HG03442 (cell line): ENCODE data around the gene PTGDS.

Experiments used
- ATAC-seq: cut with Tn5 transposase; IDR thresholded peaks from one replicate; pipeline ENCODE4 v1.9.1; 2021; ENCODE audit warnings: mild to moderate bottlenecking, moderate library complexity; ENCODE audit not compliant: unreplicated experiment

The PTGDS gene

GRCh38 chr9:136957461-136957860 lies 19.8 kb upstream of the PTGDS start:
- ATAC-seq: no peak

DNA sequence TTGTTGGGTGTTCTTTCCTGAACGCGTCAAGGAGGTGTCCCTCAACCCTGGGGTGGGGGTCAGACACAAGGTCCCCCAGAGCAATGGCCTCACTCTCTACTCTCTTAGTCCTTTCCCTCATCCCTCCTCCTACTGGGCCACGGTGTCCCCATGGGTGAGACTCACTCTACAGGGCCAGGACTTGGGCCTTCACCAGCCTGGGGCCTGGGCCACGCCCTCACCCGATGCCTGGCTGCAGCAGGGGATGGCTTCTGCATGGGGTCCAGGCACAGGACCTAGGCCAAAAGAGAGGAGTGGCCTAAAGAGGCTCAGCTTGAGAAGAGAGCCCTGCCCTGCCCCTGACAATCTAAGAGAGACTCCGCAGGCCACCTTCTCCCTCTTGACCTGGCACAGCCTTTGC lies 19.4 kb upstream of the PTGDS start:
- ATAC-seq: no peak

DNA sequence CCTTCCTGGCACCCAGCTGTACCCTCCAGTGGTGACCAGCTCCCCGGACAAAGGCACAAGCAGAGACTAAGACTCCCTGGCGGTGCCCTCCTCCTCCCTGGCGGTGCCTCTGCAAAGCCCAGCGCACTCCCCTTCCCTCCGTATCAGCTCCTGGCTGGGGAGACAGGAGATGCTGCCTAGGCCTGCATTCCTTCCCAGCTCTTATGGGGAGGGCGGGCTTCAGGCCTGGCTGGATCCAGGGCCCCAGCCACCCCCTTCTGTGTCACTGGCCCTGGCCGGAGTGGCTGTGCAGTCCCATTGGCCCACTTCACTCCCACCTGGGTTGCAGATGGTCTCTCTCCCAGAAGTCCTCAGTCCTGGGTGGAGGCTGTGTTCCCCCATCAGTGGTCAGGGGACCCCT lies 18.8 kb upstream of the PTGDS start:
- no peak for ATAC-seq

GRCh38 chr9:136958898-136959850 lies 18.1 kb upstream of the PTGDS start:
- no peak for ATAC-seq

GRCh38 chr9:136960212-136960937 lies 16.9 kb upstream of the PTGDS start:
- ATAC-seq: no peak

DNA sequence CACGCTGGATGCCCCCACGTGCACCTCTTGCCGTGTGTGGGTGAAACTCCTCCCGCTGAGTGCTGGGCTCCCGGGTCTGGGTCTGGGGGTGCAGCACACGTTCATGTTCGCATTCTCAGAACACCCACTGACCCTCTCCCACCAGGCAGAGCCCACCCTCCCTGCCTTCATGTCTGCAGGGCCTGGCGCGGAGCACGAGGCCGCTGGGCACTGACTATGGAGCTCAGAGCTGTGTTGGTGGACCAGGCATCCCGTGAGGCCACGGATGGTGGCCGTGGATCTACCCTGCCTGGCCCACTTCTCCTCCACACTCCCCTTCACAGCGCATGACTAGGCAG lies 16.4 kb upstream of the PTGDS start:
- no peak for ATAC-seq

GRCh38 chr9:136961279-136962065 lies 15.8 kb upstream of the PTGDS start:
- no peak for ATAC-seq

DNA sequence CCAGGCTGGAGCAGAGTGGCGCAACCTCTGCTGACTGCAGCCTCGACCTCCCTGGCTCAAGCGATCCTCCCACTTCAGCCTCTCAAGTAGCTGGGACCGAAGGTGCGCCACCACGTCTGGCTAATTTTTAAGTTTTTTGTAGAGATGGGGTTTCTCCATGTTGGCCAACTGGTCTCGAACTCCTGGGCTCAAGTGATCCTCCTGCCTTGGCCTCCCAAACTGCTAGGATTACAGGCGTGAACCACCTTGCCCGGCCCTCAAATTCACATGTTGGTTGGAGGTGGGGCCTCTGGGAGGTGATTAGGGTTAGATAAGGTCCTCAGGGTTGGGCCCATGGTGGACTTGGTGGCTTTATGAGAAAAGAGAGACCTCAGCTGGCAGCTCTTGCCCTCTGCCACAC lies 15.1 kb upstream of the PTGDS start:
- no peak for ATAC-seq

GRCh38 chr9:136962701-136963248 lies 14.5 kb upstream of the PTGDS start:
- no peak for ATAC-seq

DNA sequence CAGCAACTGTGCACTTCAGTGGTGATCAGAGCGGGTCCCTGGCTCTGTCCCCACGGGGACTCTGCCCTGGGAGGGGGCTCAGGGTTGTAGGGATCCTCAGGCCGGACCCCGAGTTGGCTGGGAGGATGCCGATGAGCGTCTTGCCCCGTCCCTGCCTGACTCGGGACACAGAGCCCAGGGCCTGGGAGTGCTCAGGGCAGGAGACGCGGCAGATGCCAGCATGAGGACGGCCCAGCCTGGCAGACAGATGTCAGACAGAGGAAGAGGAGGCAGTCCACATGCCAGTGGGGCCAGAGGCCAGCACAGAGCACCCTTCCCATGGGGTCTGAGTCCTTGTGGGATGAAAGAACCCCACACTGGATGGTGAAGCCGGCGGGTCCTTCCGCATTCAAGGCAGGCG lies 14.0 kb upstream of the PTGDS start:
- ATAC-seq: no peak

- ATAC-seq: no peak
These were observed 13.6 kb upstream of the PTGDS start for GRCh38 chr9:136963751-136964150.

DNA sequence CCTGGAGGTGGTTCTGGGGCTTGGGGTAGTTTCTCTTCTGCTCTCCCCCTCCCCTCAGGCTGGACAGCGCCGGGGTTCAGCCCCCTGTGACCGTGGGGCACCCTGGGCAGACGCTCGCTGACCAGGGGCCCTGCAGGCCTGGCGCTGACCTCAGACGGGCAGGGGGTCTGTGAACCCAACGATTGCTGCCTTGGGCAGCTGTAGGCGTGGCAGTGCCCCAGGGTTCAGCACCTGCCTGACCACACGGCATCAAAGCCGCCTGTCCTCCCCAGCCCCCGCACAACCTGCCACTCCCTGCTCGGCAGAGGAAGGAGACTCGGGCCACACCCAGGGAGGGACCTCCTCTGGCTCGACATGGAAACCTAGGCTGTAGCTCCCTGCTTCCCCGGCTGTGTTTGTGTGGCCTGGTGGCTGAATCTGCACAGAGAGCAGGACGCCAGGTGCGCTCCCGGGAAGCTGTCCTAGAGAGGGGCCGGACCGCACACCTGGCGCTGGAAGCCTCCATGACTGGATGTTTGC lies 13.1 kb upstream of the PTGDS start:
- ATAC-seq: no peak

GRCh38 chr9:136964833-136965422 lies 12.4 kb upstream of the PTGDS start:
- ATAC-seq: no peak

DNA sequence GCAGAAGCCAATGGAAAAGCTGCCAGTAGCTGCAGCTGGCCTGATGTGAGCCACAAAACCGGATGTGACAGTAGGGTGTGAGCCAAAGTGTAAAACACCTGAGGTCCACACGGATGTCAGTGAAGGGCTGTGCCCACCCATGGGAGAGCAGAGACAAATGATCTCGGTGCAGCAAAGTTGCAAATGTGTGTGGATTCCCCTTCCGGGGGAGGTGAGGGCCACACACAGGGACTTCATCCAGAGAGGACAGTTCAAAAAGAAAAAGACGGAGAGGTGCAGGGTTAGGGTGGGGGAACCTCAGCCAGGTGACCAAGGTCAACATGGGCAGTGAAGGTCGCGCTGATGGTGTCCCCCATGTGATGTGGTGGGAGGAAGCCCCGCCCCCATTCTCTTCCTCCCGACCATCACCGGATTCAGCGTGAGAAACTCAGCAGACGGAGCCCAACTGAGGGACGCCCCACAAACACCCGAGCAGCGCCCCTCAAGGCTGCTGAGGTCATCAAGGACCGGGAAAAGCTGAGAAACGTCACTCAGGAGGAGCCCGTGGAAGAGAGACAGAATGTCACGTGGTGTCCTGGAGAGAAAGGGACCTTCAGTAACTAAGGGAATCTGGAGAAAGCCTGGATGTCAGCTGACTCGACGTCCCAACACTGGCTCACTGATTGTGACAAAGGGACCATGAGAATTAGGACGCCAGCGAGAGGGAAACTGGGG lies 11.4 kb upstream of the PTGDS start:
- ATAC-seq: no peak

- ATAC-seq: no peak
These were observed 8.8 kb upstream of the PTGDS start for GRCh38 chr9:136968333-136969127.

- ATAC-seq: no peak
These were observed 8.2 kb upstream of the PTGDS start for GRCh38 chr9:136969150-136969549.

GRCh38 chr9:136969774-136970173 lies 7.5 kb upstream of the PTGDS start:
- no peak for ATAC-seq

DNA sequence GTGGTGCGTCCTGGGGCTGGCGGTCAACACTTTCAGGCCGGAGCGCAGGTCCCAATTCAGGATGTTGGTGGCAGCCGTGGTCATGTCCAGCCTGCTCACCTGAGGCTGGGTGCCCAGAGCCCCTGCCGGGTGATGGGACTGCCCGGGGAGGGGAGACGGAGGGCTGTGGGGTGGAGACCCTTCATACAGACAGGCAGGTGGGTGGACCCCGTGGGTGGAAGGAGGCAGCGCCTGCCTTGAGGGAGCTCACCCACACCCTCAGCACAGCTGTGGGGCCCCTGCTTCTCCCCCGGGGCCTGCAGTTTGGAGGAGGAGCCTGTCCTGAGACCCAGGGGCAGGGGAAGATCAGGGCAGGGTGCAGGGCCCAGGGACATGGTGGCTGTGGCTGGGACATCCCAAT lies 6.9 kb upstream of the PTGDS start:
- ATAC-seq: no peak

GRCh38 chr9:136971746-136972145 lies 5.6 kb upstream of the PTGDS start:
- ATAC-seq: no peak
